DMS153 treated with DMSO at 0.1 percent for 48 hours (cell line): ENCODE measurements around the gene NBPF10.
"Not testable (repeated sequence)": the region's sequence is repeated elsewhere in the genome, so short reads cannot be mapped to it uniquely, and the experiment has no call there.

ENCODE experiments used
- DNase-seq: peaks from one replicate; lab custom pipeline; 2025; ENCODE audit not compliant: unreplicated experiment; lab: John Stamatoyannopoulos, UW

NBPF10 gene, protein sequence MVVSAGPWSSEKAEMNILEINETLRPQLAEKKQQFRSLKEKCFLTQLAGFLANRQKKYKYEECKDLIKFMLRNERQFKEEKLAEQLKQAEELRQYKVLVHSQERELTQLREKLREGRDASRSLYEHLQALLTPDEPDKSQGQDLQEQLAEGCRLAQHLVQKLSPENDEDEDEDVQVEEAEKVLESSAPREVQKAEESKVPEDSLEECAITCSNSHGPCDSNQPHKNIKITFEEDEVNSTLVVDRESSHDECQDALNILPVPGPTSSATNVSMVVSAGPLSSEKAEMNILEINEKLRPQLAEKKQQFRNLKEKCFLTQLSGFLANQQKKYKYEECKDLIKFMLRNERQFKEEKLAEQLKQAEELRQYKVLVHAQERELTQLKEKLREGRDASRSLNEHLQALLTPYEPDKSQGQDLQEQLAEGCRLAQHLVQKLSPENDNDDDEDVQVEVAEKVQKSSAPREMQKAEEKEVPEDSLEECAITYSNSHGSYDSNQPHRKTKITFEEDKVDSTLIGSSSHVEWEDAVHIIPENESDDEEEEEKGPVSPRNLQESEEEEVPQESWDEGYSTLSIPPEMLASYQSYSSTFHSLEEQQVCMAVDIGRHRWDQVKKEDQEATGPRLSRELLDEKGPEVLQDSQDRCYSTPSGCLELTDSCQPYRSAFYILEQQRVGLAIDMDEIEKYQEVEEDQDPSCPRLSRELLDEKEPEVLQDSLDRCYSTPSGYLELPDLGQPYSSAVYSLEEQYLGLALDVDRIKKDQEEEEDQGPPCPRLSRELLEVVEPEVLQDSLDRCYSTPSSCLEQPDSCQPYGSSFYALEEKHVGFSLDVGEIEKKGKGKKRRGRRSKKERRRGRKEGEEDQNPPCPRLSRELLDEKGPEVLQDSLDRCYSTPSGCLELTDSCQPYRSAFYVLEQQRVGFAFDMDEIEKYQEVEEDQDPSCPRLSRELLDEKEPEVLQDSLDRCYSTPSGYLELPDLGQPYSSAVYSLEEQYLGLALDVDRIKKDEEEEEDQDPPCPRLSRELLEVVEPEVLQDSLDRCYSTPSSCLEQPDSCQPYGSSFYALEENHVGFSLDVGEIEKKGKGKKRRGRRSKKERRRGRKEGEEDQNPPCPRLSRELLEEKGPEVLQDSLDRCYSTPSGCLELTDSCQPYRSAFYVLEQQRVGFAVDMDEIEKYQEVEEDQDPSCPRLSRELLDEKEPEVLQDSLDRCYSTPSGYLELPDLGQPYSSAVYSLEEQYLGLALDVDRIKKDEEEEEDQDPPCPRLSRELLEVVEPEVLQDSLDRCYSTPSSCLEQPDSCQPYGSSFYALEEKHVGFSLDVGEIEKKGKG (N-terminal part only)

DNA sequence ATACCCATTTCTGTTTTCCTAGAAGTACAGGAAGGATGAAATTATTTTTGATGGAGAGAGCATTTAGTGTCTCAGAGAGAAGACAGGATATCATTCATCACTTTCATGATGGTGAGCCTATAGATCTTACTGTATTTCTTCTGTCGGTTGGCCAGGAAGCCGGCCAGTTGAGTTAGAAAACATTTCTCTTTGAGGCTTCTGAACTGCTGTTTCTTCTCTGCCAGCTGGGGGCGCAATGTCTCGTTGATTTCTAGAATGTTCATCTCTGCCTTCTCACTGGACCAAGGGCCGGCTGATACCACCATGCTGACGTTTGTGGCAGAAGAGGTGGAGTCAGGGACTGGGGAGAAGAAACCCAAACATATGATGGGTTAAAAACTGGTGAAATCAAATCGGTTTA is at the start of gene NBPF10:
TSS of gene NBPF10 (minus strand) at position 340 of the 400 bp plus-strand sequence. CDS start at position 305, 35 bp downstream.
- DNase-seq = not testable (repeated sequence)

DNA sequence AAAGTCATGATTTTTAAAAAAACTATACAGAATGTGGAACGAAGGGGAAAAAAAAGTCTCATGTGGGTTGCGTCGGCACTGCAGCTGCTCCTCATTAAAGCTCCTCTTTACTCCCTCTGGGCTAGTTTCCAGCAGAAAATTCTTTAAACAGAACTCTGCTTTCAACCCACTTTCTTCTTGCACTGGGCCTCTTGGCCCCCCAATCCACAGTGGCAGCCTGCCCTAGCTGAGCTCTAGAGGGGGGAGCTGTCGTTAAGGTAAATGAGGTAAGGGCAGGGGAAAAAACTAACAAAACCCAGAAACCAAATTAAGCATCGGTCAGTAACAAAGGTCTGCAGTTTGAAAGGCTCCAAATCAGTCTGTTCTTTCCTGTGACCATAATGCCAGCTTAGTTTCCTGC is 29.9 kb upstream of the NBPF10 start:
- DNase-seq = not testable (repeated sequence)

GRCh38 chr1:146167740-146168139 is 23.1 kb upstream of the NBPF10 start:
- DNase-seq = not testable (repeated sequence)

- not testable (repeated sequence) for DNase-seq
These were observed 22.7 kb upstream of the NBPF10 start for GRCh38 chr1:146167273-146167672.
